ENCODE data around the gene SEZ6L. TPM values are rescaled to one million over a fixed set of nuclear protein-coding genes. Genes with fewer than 3 reads are reported as not detected.

Gene SEZ6L
- total RNA-seq, 1 experiment from 2014 or later = not detected

DNA sequence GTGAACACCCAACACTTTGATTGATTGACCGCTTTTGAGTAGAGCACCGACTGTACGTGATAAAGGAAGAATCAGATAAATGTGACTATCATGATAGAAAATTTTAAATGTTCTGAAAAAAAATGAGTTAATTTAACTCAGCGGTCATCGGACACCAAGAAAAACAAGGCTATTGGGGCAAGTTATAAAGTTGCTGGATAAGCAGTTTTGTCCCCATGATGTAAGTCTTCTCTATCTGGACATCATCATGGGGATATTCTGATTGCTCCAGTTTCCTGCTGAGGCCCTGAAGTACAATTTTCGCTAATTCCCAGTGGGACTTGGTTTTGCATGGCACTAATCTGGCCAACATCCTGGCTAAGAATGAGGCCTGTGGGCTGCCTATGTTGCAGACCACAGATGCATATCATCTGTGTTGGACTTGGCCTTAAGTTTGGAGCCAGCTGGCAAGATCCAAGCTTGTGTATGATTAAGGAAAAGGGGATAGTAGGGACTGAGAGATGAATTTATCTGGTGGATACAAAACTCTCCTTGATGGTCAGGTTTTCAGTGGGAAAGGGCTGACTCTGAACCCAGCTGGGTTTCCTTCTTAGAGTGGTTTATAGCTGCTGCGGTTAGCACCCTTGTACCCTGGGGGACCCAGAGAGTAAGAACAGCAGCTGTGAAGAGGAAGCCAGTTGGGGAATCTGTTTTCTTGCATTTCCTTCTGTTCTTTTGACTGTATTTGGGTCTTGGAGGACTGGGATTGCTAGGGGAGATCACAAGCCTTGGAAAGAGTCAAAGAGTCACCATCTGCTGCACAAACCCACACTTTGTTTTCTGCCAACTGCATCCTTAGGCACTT is 118.3 kb downstream of the SEZ6L start (continued):
- TF ChIP-seq REST (IDR thresholded peaks at IDR 0.05; ENCODE audit: low read depth) (no peak), EGR1 (IDR thresholded peaks at IDR 0.05; ENCODE audit: low read depth) (no peak), SP1 (IDR thresholded peaks at IDR 0.05; ENCODE audit: low read depth) (no peak), RAD21 (IDR thresholded peaks at IDR 0.05; ENCODE audit: low read depth) (no peak), ZFX (IDR thresholded peaks at IDR 0.05) (no peak), CEBPB (IDR thresholded peaks at IDR 0.05; ENCODE audit: low read depth) (no peak), ELF1 (IDR thresholded peaks at IDR 0.05; ENCODE audit: borderline replicate concordance, low read depth) (no peak), POLR2AphosphoS5 (IDR thresholded peaks at IDR 0.05; ENCODE audit: low read depth, low read length) (no peak)

DNA sequence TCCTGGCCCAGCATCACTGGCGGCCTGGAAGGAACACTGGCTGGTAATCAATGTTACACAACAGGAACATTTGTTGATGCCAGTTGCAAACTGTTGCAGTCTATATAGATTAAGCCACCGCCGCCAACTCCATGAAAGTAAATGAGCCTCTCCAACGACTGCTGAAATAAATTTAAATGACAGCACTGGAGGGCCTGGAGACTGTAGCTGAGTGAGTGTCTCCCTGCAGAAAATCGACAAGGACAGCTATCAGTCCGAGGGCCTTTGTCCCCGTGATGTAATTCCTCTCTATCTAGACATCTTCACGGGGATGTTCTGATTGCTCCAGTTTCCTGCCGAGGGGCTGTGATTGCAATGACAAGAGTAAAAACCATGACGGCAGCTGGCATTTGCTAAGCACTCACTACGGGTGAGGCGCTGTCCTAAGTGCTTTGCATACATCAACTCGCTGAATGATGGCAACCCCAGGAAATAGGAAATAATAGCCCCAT is 120.4 kb downstream of the SEZ6L start:
- intact Hi-C loops (cut with micrococcal nuclease) = no loop called here

More for the DNA sequence above, 120.4 kb downstream of the SEZ6L start:
- no peak overlapping the region for H3K4me2 ChIP-seq (ENCODE audit: low read length)
- TF ChIP-seq EGR1 (IDR thresholded peaks at IDR 0.05; ENCODE audit: low read depth) (no peak), EZH2 (IDR thresholded peaks at IDR 0.05) (no peak), TCF7L2 (IDR thresholded peaks at IDR 0.05; ENCODE audit: borderline replicate concordance, extremely low read depth, insufficient read depth, insufficient read length) (no peak), JUND (IDR thresholded peaks at IDR 0.05) (no peak), EZH2phosphoT487 (IDR thresholded peaks at IDR 0.05; ENCODE audit: borderline replicate concordance) (no peak), MAX (IDR thresholded peaks at IDR 0.05) (no peak), RAD21 (IDR thresholded peaks at IDR 0.05; ENCODE audit: low read depth) (no peak)
- H3K36me3 ChIP-seq (ENCODE audit: control insufficient read depth in 1 of 2, insufficient read depth in 2 of 2, low read length in 2 of 2) = no peaks in the 10 kb centered on the region
- H3K9ac ChIP-seq (ENCODE audit: low read length) = no peak overlapping the region
- ATAC-seq (no peak), DNase-seq (ENCODE audit: low read depth, low spot score) (no peak)
- H3K79me2 ChIP-seq (ENCODE audit: insufficient read depth, low read length) = no peaks in the 10 kb centered on the region
- H3K4me3 ChIP-seq (replicated peaks in 1 of 2; ENCODE audit: low read depth in 1 of 2, low read length in 2 of 2) = no peak overlapping the region
- RAD21 ChIA-PET (ENCODE audit: low non-redundant PET in 1 of 2, low total read pairs in 2 of 2, uncharacterized antibody in 2 of 2, unreplicated experiment in 2 of 2) = no interaction called here
- no peaks in the 10 kb centered on the region for H3K9me3 ChIP-seq (ENCODE audit: control insufficient read depth in 1 of 2, insufficient read depth in 1 of 2, low read depth in 1 of 2, low read length in 2 of 2)
- POLR2A ChIA-PET = no interaction called here
- no peaks in the 10 kb centered on the region for H4K20me1 ChIP-seq (ENCODE audit: insufficient read depth)
- no peak overlapping the region for H3K27ac ChIP-seq (ENCODE audit: low read depth, low read length)
- no peak overlapping the region for H2AFZ ChIP-seq (ENCODE audit: low read depth, low read length, poor library complexity, severe bottlenecking)
- H3K27me3 ChIP-seq (ENCODE audit: insufficient read depth, low read length) = peaks cover 46% of the 10 kb centered on the region
- no peaks in the 10 kb centered on the region for H3K4me1 ChIP-seq (ENCODE audit: control insufficient read depth in 1 of 2, insufficient read depth in 2 of 2, low read length in 2 of 2)
- H3K9me2 ChIP-seq (ENCODE audit: insufficient read depth) = no peaks in the 10 kb centered on the region
- no TSS peak for BruUV-seq (replicated peaks)
- CTCF ChIA-PET = no interaction called here

All from HCT116 (cell line).